K562 (cell line): ENCODE results near the gene SLC35G6. TPM values are rescaled to one million over a fixed set of nuclear protein-coding genes. Genes with fewer than 3 reads are reported as not detected.

ENCODE experiments used
- ATAC-seq: fragments of 200-7000 bp; cut with Tn5 transposase; 3 replicates; pipeline ENCODE4 v1.9.1; 2020; ENCODE audit warnings: moderate library complexity
- BruUV-seq: library from RNA; stranded (reverse); fragments of 400-500 nt; replicated peaks from 2 replicates; lab custom pipeline; 2021; lab: Mats Ljungman, UMichigan
- CTCF ChIA-PET: fragments of 300-600 bp; formaldehyde crosslinking; extraction: SDS; loops from one replicate; lab custom pipeline; 2021; ENCODE audit warnings: low intra/inter-chr PET ratio; lab: Yijun Ruan, JAX
- POLR2A ChIA-PET: fragments of 300-600, 350-650 bp; sonication (Branson Sonifier 250); formaldehyde crosslinking; extraction: SDS; loops from one replicate; lab custom pipeline; 2021; ENCODE audit warnings: antibody characterized with exemption, inconsistent platforms; lab: Yijun Ruan, JAX
- DNase-seq, 4 experiments: peaks; one replicate each; pipeline versions ENCODE4 v3.0.0 to v3.0.0-alpha.2; 2011 to 2018; ENCODE audit warnings: low spot score in 3 of 4, mixed read lengths in 3 of 4; ENCODE audit errors: extremely low read depth in 1 of 4
- FAIRE-seq: peaks from 2 replicates; lab custom pipeline; 2011; peaks lifted over from hg19 to GRCh38; lab: Jason Lieb, UNC
- H2AFZ ChIP-seq: 2 replicates; pipeline ENCODE4 v1.6.0; 2011; ENCODE audit warnings: low read depth, low read length, control low read depth, inconsistent platforms
- H3K27ac ChIP-seq: fragments of 200-600 bp; 3 replicates; pipeline ENCODE4 v1.8.0; 2011; ENCODE audit warnings: low read depth, mild to moderate bottlenecking, control low read depth, inconsistent platforms, low read length, moderate library complexity, mixed read lengths; ENCODE audit errors: extremely low read depth
- H3K27me3 ChIP-seq, 2 experiments: fragments of 300-600 bp in 1 of 2; 2 replicates in 1 of 2; 3 replicates in 1 of 2; pipeline versions ENCODE4 v1.6.0 to v1.8.0; 2011; ENCODE audit warnings: inconsistent platforms in 2 of 2, low read length in 2 of 2, mild to moderate bottlenecking in 1 of 2, mixed read lengths in 1 of 2, moderate library complexity in 1 of 2; ENCODE audit not compliant: control insufficient read depth in 2 of 2, insufficient read depth in 2 of 2
- H3K36me3 ChIP-seq: fragments of 300-600 bp; 3 replicates; pipeline ENCODE4 v1.8.0; 2011; ENCODE audit warnings: mild to moderate bottlenecking, low read length, inconsistent platforms; ENCODE audit not compliant: control insufficient read depth, insufficient read depth
- H3K4me1 ChIP-seq, 2 experiments: fragments of 200-600 bp in 1 of 2; replicated peaks in 1 of 2; 2 replicates in 1 of 2; 3 replicates in 1 of 2; pipeline versions ENCODE4 v1.5.1 to v1.8.0; 2011; ENCODE audit warnings: inconsistent platforms in 2 of 2, low read length in 2 of 2, mild to moderate bottlenecking in 1 of 2, mixed read lengths in 1 of 2, moderate library complexity in 1 of 2; ENCODE audit not compliant: control insufficient read depth in 2 of 2, insufficient read depth in 2 of 2
- H3K4me2 ChIP-seq: 2 replicates; pipeline ENCODE4 v1.6.1; 2011; ENCODE audit warnings: low read length, control low read depth, inconsistent platforms, mixed read lengths; ENCODE audit not compliant: insufficient read depth
- H3K4me3 ChIP-seq: fragments of 200-600 bp; sonication (generic), shearing (Covaris generic); 2 replicates; pipeline ENCODE4 v1.5.1; 2016; ENCODE audit warnings: control low read depth, inconsistent platforms
- H3K79me2 ChIP-seq: fragments of 200-600 bp; 3 replicates; pipeline ENCODE4 v1.8.0; 2011; ENCODE audit warnings: low read length, inconsistent platforms; ENCODE audit not compliant: control insufficient read depth, insufficient read depth
- H3K9ac ChIP-seq, 2 experiments: 2 replicates each; pipeline versions ENCODE4 v1.6.0 to v1.6.1; 2011; ENCODE audit warnings: low read depth in 2 of 2, low read length in 2 of 2, control low read depth in 1 of 2, inconsistent platforms in 1 of 2, mild to moderate bottlenecking in 1 of 2, mixed read lengths in 1 of 2; ENCODE audit not compliant: insufficient read depth in 1 of 2
- H3K9me1 ChIP-seq: one replicate; pipeline ENCODE4 v1.6.0; 2011; ENCODE audit warnings: inconsistent platforms, mild to moderate bottlenecking, low read length, moderate library complexity; ENCODE audit not compliant: control insufficient read depth, insufficient read depth
- H3K9me3 ChIP-seq: replicated peaks from 2 replicates; pipeline ENCODE4 v1.5.1; 2011; ENCODE audit warnings: low read depth, low read length, inconsistent platforms; ENCODE audit not compliant: control insufficient read depth, insufficient read depth
- H4K20me1 ChIP-seq: replicated peaks from 2 replicates; pipeline ENCODE4 v1.6.1; 2011; ENCODE audit warnings: low read length, inconsistent platforms, mixed read lengths; ENCODE audit not compliant: control insufficient read depth, insufficient read depth
- BMI1 ChIP-seq: fragments of 150-350 bp; IDR thresholded peaks from 2 replicates; pipeline ENCODE4 v1.6.1; 2014; ENCODE audit warnings: low read length
- CBX1 ChIP-seq: sonication (generic); IDR thresholded peaks from 2 replicates; pipeline ENCODE4 v1.6.1; 2016; ENCODE audit warnings: antibody characterized with exemption, low read depth, mild to moderate bottlenecking
- CTBP1 ChIP-seq: fragments of 450-650 bp; IDR thresholded peaks from 2 replicates; pipeline ENCODE4 v1.6.1; 2016; ENCODE audit warnings: borderline replicate concordance
- EGR1 ChIP-seq: fragments of 450-650 bp; conservative IDR thresholded peaks from 2 replicates; pipeline ENCODE4 v1.6.1; 2017; ENCODE audit warnings: mild to moderate bottlenecking
- ERF ChIP-seq: fragments of 450-650 bp; formaldehyde crosslinking; IDR thresholded peaks from 2 replicates; pipeline ENCODE4 v1.4.0; 2020; ENCODE audit warnings: mild to moderate bottlenecking, mixed read lengths
- KAT8 ChIP-seq: fragments of 450-650 bp; IDR thresholded peaks from 2 replicates; pipeline ENCODE4 v1.6.1; 2016; ENCODE audit warnings: low read depth, mild to moderate bottlenecking
- KLF16 ChIP-seq: IDR thresholded peaks from 2 replicates; pipeline ENCODE4 v1.6.1; 2016; ENCODE audit warnings: antibody characterized with exemption
- MAZ ChIP-seq, 2 experiments: fragments of 450-650 bp in 1 of 2; sonication (generic) in 1 of 2; formaldehyde crosslinking; IDR thresholded peaks in 1 of 2; conservative IDR thresholded peaks in 1 of 2; 2 replicates each; pipeline versions ENCODE4 v1.4.0 to v1.5.0; 2020; ENCODE audit warnings: mild to moderate bottlenecking in 1 of 2, missing genetic modification reagents in 1 of 2
- POLR2G ChIP-seq: fragments of 200-400 bp; formaldehyde crosslinking; IDR thresholded peaks from 2 replicates; pipeline ENCODE4 v1.6.1; 2017; ENCODE audit warnings: low read depth, mild to moderate bottlenecking, antibody characterized with exemption, low read length, moderate library complexity
- SMAD4 ChIP-seq: fragments of 250-450 bp; sonication (Bioruptor Pico); conservative IDR thresholded peaks from 2 replicates; pipeline ENCODE4 v1.8.0; 2021; ENCODE audit warnings: inconsistent platforms, mild to moderate bottlenecking, moderate library complexity
- SRSF1 ChIP-seq: fragments of 200-400 bp; formaldehyde crosslinking; IDR thresholded peaks from 2 replicates; pipeline ENCODE4 v1.6.1; 2017; ENCODE audit warnings: mild to moderate bottlenecking, low read depth, low read length, moderate library complexity
- ZBTB1 ChIP-seq: sonication (generic); formaldehyde crosslinking; IDR thresholded peaks from 2 replicates; pipeline ENCODE4 v1.8.1; 2023; ENCODE audit warnings: missing genetic modification reagents, low read depth, mild to moderate bottlenecking, borderline replicate concordance
- ZNF146 ChIP-seq: IDR thresholded peaks from one replicate; pipeline ENCODE4 v1.6.1; 2018; ENCODE audit warnings: missing compliant biosample characterization; ENCODE audit not compliant: unreplicated experiment
- ZNF316 ChIP-seq: fragments of 450-650 bp; IDR thresholded peaks from 2 replicates; pipeline ENCODE4 v1.6.1; 2016
- ZNF584 ChIP-seq: fragments of 200-800 bp; sonication (Bioruptor generic); IDR thresholded peaks from 2 replicates; pipeline ENCODE4 v1.6.1; 2016; ENCODE audit warnings: low read depth, mild to moderate bottlenecking, missing genetic modification characterization, missing compliant biosample characterization
- WGBS: fragments of 100-300 bp; shearing (Covaris generic); methylation state at CpG from one replicate; pipeline ENCODE4 v1.1.6; 2016; ENCODE audit warnings: low coverage, mixed read lengths; ENCODE audit not compliant: insufficient coverage; ENCODE audit errors: missing lambda C conversion rate; 5-methylcytosine and 5-hydroxymethylcytosine counted together
- in situ Hi-C: fragments of 300-500 bp; cut with MboI; formaldehyde crosslinking; loops from 4 replicates; pipeline ENCODE4 v1.15.0; 2018; ENCODE audit warnings: inconsistent platforms, mixed read lengths
- intact Hi-C: fragments of 100-400 bp; cut with micrococcal nuclease; formaldehyde crosslinking; loops from 2 replicates; pipeline ENCODE4 v1.14.2; 2022
- polyA plus RNA-seq, 8 experiments: library from polyadenylated mRNA; depleted of rRNA in 4 of 8; stranded (reverse) in 5 of 8; unstranded in 3 of 8; fragments of >200 nt; fragmentation: Nextera tagmentation in 2 of 8; fragmentation: Illumina TruSeq in 1 of 8; extraction: Ambion mirVana in 2 of 8; extraction: Trizol in 1 of 8; gene quantifications; 2 replicates each; pipeline versions ENCODE4 v1.2.1 to v1.2.3, GENCODE V29; 2011 to 2014; ENCODE audit warnings: inconsistent platforms in 1 of 8, missing spikeins in 1 of 8
- total RNA-seq, 7 experiments: library from RNA; depleted of rRNA in 6 of 7; stranded (reverse); fragments of >200 nt in 6 of 7; fragmentation: Illumina TruSeq in 2 of 7; extraction: Trizol in 2 of 7; gene quantifications; 2 replicates each; pipeline versions ENCODE4 v1.2.1 to v1.2.3, GENCODE V29; 2011 to 2021; ENCODE audit warnings: low replicate concordance in 1 of 7
- TF ChIP-seq, protein P1 (sequence below): sonication (generic); formaldehyde crosslinking; IDR thresholded peaks from 2 replicates; pipeline ENCODE4 v1.8.1; 2023; ENCODE audit warnings: mild to moderate bottlenecking, missing genetic modification reagents
- TF ChIP-seq, protein P2 (sequence below): sonication (generic); formaldehyde crosslinking; IDR thresholded peaks from 2 replicates; pipeline ENCODE4 v1.8.1; 2022; ENCODE audit warnings: missing genetic modification reagents
- TF ChIP-seq, protein P3 (sequence below), 2 experiments: IDR thresholded peaks; 2 replicates each; pipeline ENCODE4 v1.6.1; 2011; ENCODE audit warnings: borderline replicate concordance in 1 of 2, control low read depth in 1 of 2, low read depth in 1 of 2, low read length in 1 of 2, mild to moderate bottlenecking in 1 of 2, mixed read lengths in 1 of 2, moderate library complexity in 1 of 2; ENCODE audit not compliant: insufficient read depth in 1 of 2, insufficient read length in 1 of 2, poor library complexity in 1 of 2, severe bottlenecking in 1 of 2; ENCODE audit errors: extremely low read depth in 1 of 2

SLC35G6 gene
- total and polyA plus RNA-seq, 9 of the 15 experiments (the other 6 are each of a cell fraction or from before 2014, with no cell fraction given) = not detected

DNA sequence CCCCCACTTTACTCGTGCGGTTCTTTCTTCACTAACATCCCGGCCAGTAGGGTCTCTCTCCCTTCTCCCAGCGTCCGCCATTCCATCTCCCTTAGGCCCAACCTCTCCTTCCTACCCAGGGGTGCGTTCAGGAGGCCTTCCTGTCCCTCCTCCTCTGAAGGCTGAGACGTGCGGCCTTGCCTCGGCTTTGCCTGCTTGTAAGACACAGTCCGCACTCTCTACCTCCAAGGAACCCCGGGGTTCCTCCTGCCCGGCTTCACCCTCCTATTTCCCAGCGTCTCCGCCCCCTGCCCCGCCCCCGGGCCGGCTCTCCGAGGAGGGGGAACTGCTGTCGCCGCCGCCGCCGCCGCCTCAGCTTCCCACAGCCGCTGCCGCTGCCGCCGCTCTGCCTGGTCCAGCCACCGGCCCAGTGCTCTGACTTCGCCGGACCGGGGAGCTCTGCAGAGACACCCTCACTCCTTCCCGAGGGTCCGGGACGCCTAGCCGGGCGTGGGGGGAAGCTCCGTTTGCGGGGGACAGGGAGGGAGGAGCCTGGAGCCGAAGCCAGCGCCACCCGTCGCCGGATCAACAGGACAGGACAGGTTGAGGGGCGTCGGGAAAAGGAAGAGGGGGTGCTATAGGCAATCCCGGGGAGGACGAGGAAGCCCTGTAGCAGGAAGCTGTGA, 43.2 kb upstream of the SLC35G6 start:
- Histone ChIP-seq H3K27me3 (no peaks in the 10 kb centered on the region), H3K4me2 (peak overlapping the region; percentile 76), H3K9me1 (peaks cover 3% of the 10 kb centered on the region), H3K9me3 (no peaks in the 10 kb centered on the region), H3K9ac (peak overlapping the region; percentile 68 to 92; a peak in 3 of 4 replicates), H3K79me2 (peaks cover 7% of the 10 kb centered on the region; the same call in 2 of the 3 replicates), H4K20me1 (no peaks in the 10 kb centered on the region), H2AFZ (peak overlapping the region; percentile 89), H3K27ac (peak overlapping the region; percentile 62; the same call in 1 of the 3 replicates), H3K36me3 (no peaks in the 10 kb centered on the region), H3K4me1 (peaks cover 20 to 69% of the 10 kb centered on the region in 2 experiments; a peak in 4 of 5 replicates), H3K4me3 (peak overlapping the region; percentile 52)
- intact Hi-C loops (loop anchor here (5.0 kb wide), 2 partner anchors 36 to 44 kb away; partner anchors contain the start of genes POLR2A, SLC35G6 and TMEM256), in situ Hi-C loops (no loop called here)
- peak; percentile 64 for ATAC-seq
- WGBS = 20% methylated on average over 10 of the region's 48 CpGs
- ChIA-PET CTCF (no interaction called here), POLR2A (interaction anchor here (1.0 to 4.2 kb wide), 3 partner anchors 16 to 85 kb away, joined by 3 to 21 read pairs (median 3); partner anchors contain the start of gene POLR2A)
- BruUV-seq = no TSS peak
- DNase-seq = peak; percentile 53 to 74 (median 57)
- no peak for FAIRE-seq
- TF ChIP-seq ERF (CRISPR knock-in tag) (no peak), KAT8 (no peak), KLF16 (no peak), CTBP1 (peak; percentile 30; the same call in 1 of the 2 replicates), ZNF584 (CRISPR knock-in tag) (no peak), POLR2G (peak; percentile 63), BMI1 (no peak), SRSF1 (no peak), CBX1 (no peak), MAZ (CRISPR knock-in tag; conservative IDR thresholded peaks at IDR 0.05 in 1 of 2, IDR thresholded peaks at IDR 0.05 in 1 of 2) (peak in 1 of 2 experiments; percentile 55; a peak in 2 of 4 replicates), EGR1 (peak; percentile 49), ZNF146 (CRISPR knock-in tag) (no peak), SMAD4 (no peak), ZBTB1 (CRISPR knock-in tag) (no peak), ZNF316 (0 out of 2 replicates have a peak, but pooled peaks have one; percentile 0)
- TF ChIP-seq, protein P1, sequence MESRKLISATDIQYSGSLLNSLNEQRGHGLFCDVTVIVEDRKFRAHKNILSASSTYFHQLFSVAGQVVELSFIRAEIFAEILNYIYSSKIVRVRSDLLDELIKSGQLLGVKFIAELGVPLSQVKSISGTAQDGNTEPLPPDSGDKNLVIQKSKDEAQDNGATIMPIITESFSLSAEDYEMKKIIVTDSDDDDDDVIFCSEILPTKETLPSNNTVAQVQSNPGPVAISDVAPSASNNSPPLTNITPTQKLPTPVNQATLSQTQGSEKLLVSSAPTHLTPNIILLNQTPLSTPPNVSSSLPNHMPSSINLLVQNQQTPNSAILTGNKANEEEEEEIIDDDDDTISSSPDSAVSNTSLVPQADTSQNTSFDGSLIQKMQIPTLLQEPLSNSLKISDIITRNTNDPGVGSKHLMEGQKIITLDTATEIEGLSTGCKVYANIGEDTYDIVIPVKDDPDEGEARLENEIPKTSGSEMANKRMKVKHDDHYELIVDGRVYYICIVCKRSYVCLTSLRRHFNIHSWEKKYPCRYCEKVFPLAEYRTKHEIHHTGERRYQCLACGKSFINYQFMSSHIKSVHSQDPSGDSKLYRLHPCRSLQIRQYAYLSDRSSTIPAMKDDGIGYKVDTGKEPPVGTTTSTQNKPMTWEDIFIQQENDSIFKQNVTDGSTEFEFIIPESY = peak; percentile 32; the same call in 1 of the 2 replicates
- TF ChIP-seq, protein P2, sequence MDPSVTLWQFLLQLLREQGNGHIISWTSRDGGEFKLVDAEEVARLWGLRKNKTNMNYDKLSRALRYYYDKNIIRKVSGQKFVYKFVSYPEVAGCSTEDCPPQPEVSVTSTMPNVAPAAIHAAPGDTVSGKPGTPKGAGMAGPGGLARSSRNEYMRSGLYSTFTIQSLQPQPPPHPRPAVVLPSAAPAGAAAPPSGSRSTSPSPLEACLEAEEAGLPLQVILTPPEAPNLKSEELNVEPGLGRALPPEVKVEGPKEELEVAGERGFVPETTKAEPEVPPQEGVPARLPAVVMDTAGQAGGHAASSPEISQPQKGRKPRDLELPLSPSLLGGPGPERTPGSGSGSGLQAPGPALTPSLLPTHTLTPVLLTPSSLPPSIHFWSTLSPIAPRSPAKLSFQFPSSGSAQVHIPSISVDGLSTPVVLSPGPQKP (CRISPR knock-in tag) = no peak
- TF ChIP-seq, protein P3, sequence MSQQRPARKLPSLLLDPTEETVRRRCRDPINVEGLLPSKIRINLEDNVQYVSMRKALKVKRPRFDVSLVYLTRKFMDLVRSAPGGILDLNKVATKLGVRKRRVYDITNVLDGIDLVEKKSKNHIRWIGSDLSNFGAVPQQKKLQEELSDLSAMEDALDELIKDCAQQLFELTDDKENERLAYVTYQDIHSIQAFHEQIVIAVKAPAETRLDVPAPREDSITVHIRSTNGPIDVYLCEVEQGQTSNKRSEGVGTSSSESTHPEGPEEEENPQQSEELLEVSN (IDR thresholded peaks at IDR 0.05; ENCODE audit: borderline replicate concordance in 1 of 2, extremely low read depth in 1 of 2, insufficient read depth in 1 of 2, insufficient read length in 1 of 2, low read depth in 1 of 2, low read length in 1 of 2, poor library complexity in 1 of 2, severe bottlenecking in 1 of 2) = peak in 1 of 2 experiments; percentile 38
